HepG2 (cell line): ENCODE measurements around the gene TTC31. TPM values are rescaled to one million over a fixed set of nuclear protein-coding genes. Genes with fewer than 3 reads are reported as not detected.
A peak's percentile ranks its signal among the peaks of the same experiment; 100 is the strongest.

Experiments
- ATAC-seq: fragments of 200-7000 bp; cut with Tn5 transposase; 3 replicates; pipeline ENCODE4 v1.9.1; 2020; ENCODE audit warnings: mild to moderate bottlenecking, moderate library complexity
- BruUV-seq: library from RNA; stranded (reverse); fragments of 400-500 nt; replicated peaks from 2 replicates; lab custom pipeline; 2021; lab: Mats Ljungman, UMichigan
- CTCF ChIA-PET: fragments of 300-600 bp; formaldehyde crosslinking; extraction: SDS; loops from one replicate; lab custom pipeline; 2021; ENCODE audit warnings: low total read pairs, inconsistent platforms, low intra/inter-chr PET ratio; lab: Yijun Ruan, JAX
- POLR2A ChIA-PET: fragments of 350-600 bp; sonication (Branson Sonifier 250); formaldehyde crosslinking; loops from one replicate; lab custom pipeline; 2020; ENCODE audit warnings: antibody characterized with exemption, inconsistent platforms; lab: Yijun Ruan, JAX
- DNase-seq: peaks from one replicate; pipeline ENCODE4 v3.0.0-alpha.2; 2015; ENCODE audit warnings: low spot score
- FAIRE-seq: peaks from 3 replicates; lab custom pipeline; 2011; peaks lifted over from hg19 to GRCh38; lab: Jason Lieb, UNC
- H2AFZ ChIP-seq: one replicate; pipeline ENCODE4 v1.6.1; 2011; ENCODE audit warnings: low read length, inconsistent platforms
- H3K27ac ChIP-seq: fragments of 300-600 bp; 3 replicates; pipeline ENCODE4 v1.8.0; 2011; ENCODE audit warnings: mixed run types, mild to moderate bottlenecking, mixed read lengths, low read length, inconsistent platforms; ENCODE audit not compliant: insufficient read depth; ENCODE audit errors: extremely low read length
- H3K27me3 ChIP-seq, 2 experiments: fragments of 200-600 bp in 1 of 2; 2 replicates in 1 of 2; 3 replicates in 1 of 2; pipeline versions ENCODE4 v1.6.0 to v1.8.0; 2011; ENCODE audit warnings: low read length in 2 of 2, mild to moderate bottlenecking in 2 of 2, moderate library complexity in 2 of 2, inconsistent platforms in 1 of 2; ENCODE audit not compliant: insufficient read depth in 2 of 2, control insufficient read depth in 1 of 2
- H3K36me3 ChIP-seq, 2 experiments: fragments of 200-600 bp in 1 of 2; replicated peaks in 1 of 2; 2 replicates in 1 of 2; 3 replicates in 1 of 2; pipeline versions ENCODE4 v1.5.1 to v1.8.0; 2011; ENCODE audit warnings: low read length in 2 of 2, inconsistent platforms in 1 of 2; ENCODE audit not compliant: insufficient read depth in 2 of 2, control insufficient read depth in 1 of 2
- H3K4me1 ChIP-seq: 2 replicates; pipeline ENCODE4 v1.5.1; 2012; ENCODE audit warnings: low read length, inconsistent platforms; ENCODE audit not compliant: insufficient read depth
- H3K4me2 ChIP-seq: 2 replicates; pipeline ENCODE4 v1.6.0; 2011; ENCODE audit warnings: low read depth, low read length, inconsistent platforms
- H3K4me3 ChIP-seq, 3 experiments: fragments of 200-600 bp in 1 of 3; sonication (generic), shearing (Covaris generic) in 1 of 3; replicated peaks in 1 of 3; 2 replicates each; pipeline ENCODE4 v1.5.1; 2011 to 2016; ENCODE audit warnings: low read length in 3 of 3, inconsistent platforms in 2 of 3, low read depth in 2 of 3, mild to moderate bottlenecking in 2 of 3, control low read depth in 1 of 3, mixed read lengths in 1 of 3; ENCODE audit not compliant: insufficient read depth in 1 of 3
- H3K79me2 ChIP-seq: one replicate; pipeline ENCODE4 v1.6.1; 2011; ENCODE audit warnings: low read length, inconsistent platforms; ENCODE audit not compliant: insufficient read depth
- H3K9ac ChIP-seq: 2 replicates; pipeline ENCODE4 v1.6.0; 2011; ENCODE audit warnings: mild to moderate bottlenecking, low read depth, low read length, inconsistent platforms; ENCODE audit not compliant: insufficient read depth
- H3K9me3 ChIP-seq: 2 replicates; pipeline ENCODE4 v1.5.1; 2012; ENCODE audit warnings: mild to moderate bottlenecking, low read length
- H4K20me1 ChIP-seq: 2 replicates; pipeline ENCODE4 v1.6.0; 2011; ENCODE audit warnings: inconsistent platforms, mild to moderate bottlenecking, low read length, moderate library complexity; ENCODE audit not compliant: insufficient read depth
- AKAP8 ChIP-seq: sonication (generic); formaldehyde crosslinking; IDR thresholded peaks from 2 replicates; pipeline ENCODE4 v1.5.1; 2020; ENCODE audit warnings: mild to moderate bottlenecking, missing genetic modification reagents
- ATF5 ChIP-seq: sonication (generic); formaldehyde crosslinking; IDR thresholded peaks from 2 replicates; pipeline ENCODE4 v1.4.0; 2020; ENCODE audit warnings: mild to moderate bottlenecking, low read depth, missing genetic modification reagents
- CSRNP1 ChIP-seq: sonication (generic); formaldehyde crosslinking; IDR thresholded peaks from 2 replicates; pipeline ENCODE4 v1.8.1; 2023; ENCODE audit warnings: mild to moderate bottlenecking, missing genetic modification reagents
- GABPB1 ChIP-seq: IDR thresholded peaks from 2 replicates; pipeline ENCODE4 v1.6.1; 2016; ENCODE audit warnings: mild to moderate bottlenecking, missing genetic modification reagents, moderate library complexity, missing compliant biosample characterization
- IRF2 ChIP-seq: IDR thresholded peaks from 2 replicates; pipeline ENCODE4 v1.6.1; 2018; ENCODE audit warnings: missing genetic modification reagents, missing compliant biosample characterization
- MAZ ChIP-seq, 2 experiments: sonication (generic) in 1 of 2; formaldehyde crosslinking in 1 of 2; IDR thresholded peaks; 2 replicates each; pipeline versions ENCODE4 v1.5.0 to v1.6.1; 2012 to 2020; ENCODE audit warnings: low read depth in 2 of 2, mild to moderate bottlenecking in 2 of 2, borderline replicate concordance in 1 of 2, improper control_type of control experiment in 1 of 2, low read length in 1 of 2, missing genetic modification reagents in 1 of 2, moderate library complexity in 1 of 2
- MEF2D ChIP-seq: sonication (generic); formaldehyde crosslinking; IDR thresholded peaks from 2 replicates; pipeline ENCODE4 v1.5.1; 2020; ENCODE audit warnings: mild to moderate bottlenecking, missing genetic modification reagents
- POLR2G ChIP-seq: fragments of 200-400 bp; formaldehyde crosslinking; IDR thresholded peaks from 2 replicates; pipeline ENCODE4 v1.6.1; 2018; ENCODE audit warnings: mild to moderate bottlenecking, low read depth, low read length, moderate library complexity
- TARDBP ChIP-seq: sonication (generic); formaldehyde crosslinking; IDR thresholded peaks from 2 replicates; pipeline ENCODE4 v1.8.0; 2022; ENCODE audit warnings: mild to moderate bottlenecking, missing genetic modification reagents
- U2AF1 ChIP-seq: fragments of 200-400 bp; formaldehyde crosslinking; optimal IDR thresholded peaks from 2 replicates; pipeline ENCODE3; 2017; ENCODE audit warnings: mild to moderate bottlenecking, low read depth, low read length
- ZFY ChIP-seq: sonication (generic); formaldehyde crosslinking; IDR thresholded peaks from 2 replicates; pipeline ENCODE4 v1.4.0; 2020; ENCODE audit warnings: missing genetic modification reagents
- ZNF337 ChIP-seq: sonication (generic); formaldehyde crosslinking; IDR thresholded peaks from 2 replicates; pipeline ENCODE4 v1.5.1; 2020; ENCODE audit warnings: missing genetic modification reagents, low read depth, mild to moderate bottlenecking, borderline replicate concordance
- ZNF501 ChIP-seq: sonication (generic); formaldehyde crosslinking; IDR thresholded peaks from 2 replicates; pipeline ENCODE4 v1.5.1; 2020; ENCODE audit warnings: mild to moderate bottlenecking, moderate library complexity, missing genetic modification reagents
- ZNF543 ChIP-seq: sonication (generic); formaldehyde crosslinking; IDR thresholded peaks from 2 replicates; pipeline ENCODE4 v1.4.0; 2020; ENCODE audit warnings: mild to moderate bottlenecking, missing genetic modification reagents
- ZNF556 ChIP-seq: sonication (generic); formaldehyde crosslinking; IDR thresholded peaks from 2 replicates; pipeline ENCODE4 v1.4.0; 2020; ENCODE audit warnings: mild to moderate bottlenecking, missing genetic modification reagents, borderline replicate concordance
- ZNF563 ChIP-seq: sonication (generic); formaldehyde crosslinking; IDR thresholded peaks from 2 replicates; pipeline ENCODE4 v1.8.0; 2022; ENCODE audit warnings: mild to moderate bottlenecking, moderate library complexity, missing genetic modification reagents
- ZNF577 ChIP-seq: sonication (generic); formaldehyde crosslinking; IDR thresholded peaks from 2 replicates; pipeline ENCODE4 v1.4.0; 2020; ENCODE audit warnings: mild to moderate bottlenecking, low read depth, missing genetic modification reagents, borderline replicate concordance
- ZNF850 ChIP-seq: sonication (generic); formaldehyde crosslinking; conservative IDR thresholded peaks from 2 replicates; pipeline ENCODE4 v1.9.0; 2021; ENCODE audit warnings: mild to moderate bottlenecking, missing genetic modification reagents
- WGBS: methylation state at CpG from one replicate; pipeline ENCODE4 v1.1.6; 2017; ENCODE audit warnings: low lambda C conversion rate; 5-methylcytosine and 5-hydroxymethylcytosine counted together
- in situ Hi-C: cut with HindIII; loops from 2 replicates; pipeline ENCODE4 v1.10.0; 2017; ENCODE audit warnings: low pct_unique_long_range_greater_than_20kb; ENCODE audit not compliant: extremely low pct_ligation_motif_present
- intact Hi-C: fragments of 100-400 bp; cut with micrococcal nuclease; formaldehyde crosslinking; loops from one replicate; pipeline ENCODE4 v1.10.0; 2022; ENCODE audit not compliant: unreplicated experiment
- polyA plus RNA-seq, 8 experiments: library from polyadenylated mRNA; depleted of rRNA in 3 of 8; stranded (reverse) in 7 of 8; unstranded in 1 of 8; fragments of >200 nt; fragmentation: Illumina TruSeq in 4 of 8; extraction: Trizol in 4 of 8; gene quantifications; 2 replicates each; pipeline versions ENCODE4 v1.2.1 to v1.2.3, GENCODE V29; 2011 to 2016; ENCODE audit warnings: low read depth in 4 of 8, missing spikeins in 1 of 8, mixed read lengths in 1 of 8; ENCODE audit not compliant: insufficient read depth in 1 of 8
- total RNA-seq, 5 experiments: library from RNA; depleted of rRNA; stranded (reverse); fragments of >200 nt; fragmentation: Illumina TruSeq; extraction: Trizol; gene quantifications; 2 replicates each; pipeline ENCODE4 v1.2.3, GENCODE V29; 2016; ENCODE audit warnings: low read depth in 1 of 5

The TTC31 gene
- total and polyA plus RNA-seq, 2 of the 13 experiments (the other 11 are each of a cell fraction or from before 2014, with no cell fraction given) = 28.3 to 39.5 TPM

DNA sequence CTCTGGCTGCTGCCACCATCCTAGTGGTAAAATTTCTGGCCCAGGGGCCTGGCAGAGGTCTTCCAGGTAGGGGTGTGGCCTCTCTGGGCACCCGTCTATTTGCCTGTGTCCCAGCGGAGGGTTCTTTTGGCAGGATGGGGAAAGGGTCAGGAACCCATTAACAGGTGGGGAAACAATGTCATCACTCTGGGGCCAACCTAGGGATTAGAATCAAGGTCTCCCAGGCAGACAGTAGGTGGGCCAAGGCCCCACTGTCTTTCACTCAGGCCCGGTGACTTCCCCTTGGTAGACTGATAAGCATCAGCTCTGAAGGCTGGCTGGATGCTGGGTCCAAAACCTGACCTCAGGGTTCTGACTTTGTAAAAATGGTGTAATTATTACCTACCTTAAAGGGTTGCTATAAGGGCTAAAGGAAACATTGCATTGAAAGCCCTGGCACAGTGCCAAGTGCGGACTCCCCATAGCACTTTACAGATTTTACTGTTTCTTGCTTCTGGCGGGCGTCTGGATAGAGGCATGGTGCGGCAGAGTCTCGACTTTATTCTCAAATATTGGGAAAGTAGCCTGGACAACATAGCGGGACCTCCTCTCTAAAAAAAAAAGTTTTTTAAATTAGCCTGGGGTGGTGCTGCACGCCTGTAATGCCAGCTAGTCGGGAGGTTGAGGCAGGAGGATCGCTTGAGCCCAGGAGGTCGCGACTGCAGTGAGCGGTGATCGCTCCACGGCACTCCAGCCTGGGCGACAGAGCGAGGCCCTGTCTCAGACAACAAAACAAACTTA, 14.3 kb downstream of the TTC31 start (continued):
- TF ChIP-seq ATF5 (CRISPR knock-in tag) = 0 out of 2 replicates have a peak, but pooled peaks have one; percentile 26
- no peak for TF ChIP-seq MAZ (IDR thresholded peaks at IDR 0.05; ENCODE audit: borderline replicate concordance, low read depth, low read length)
- TF ChIP-seq MAZ (CRISPR knock-in tag; IDR thresholded peaks at IDR 0.05; ENCODE audit: low read depth) = no peak; the same call in 1 of the 2 replicates
- 0 out of 2 replicates have a peak, but pooled peaks have one; percentile 13 for TF ChIP-seq ZNF577
- TF ChIP-seq ZFY (CRISPR knock-in tag) = no peak; the same call in 1 of the 2 replicates
- TF ChIP-seq IRF2 (CRISPR knock-in tag) = peak; percentile 9; the same call in 1 of the 2 replicates

- WGBS = 76% methylated on average over 61 of the region's 61 CpGs
- no TSS peak for BruUV-seq
- H4K20me1 ChIP-seq = no peaks in the 10 kb centered on the region
- intact Hi-C loops (loop anchor here (1.0 to 10.0 kb wide), 2 partner anchors 9 to 1803 kb away; no protein-coding TSS in a partner anchor), in situ Hi-C loops (no loop called here)
- no peaks in the 10 kb centered on the region for H3K9me3 ChIP-seq
- DNase-seq = no peak
- no peak for FAIRE-seq
- peak overlapping the region; percentile 70 for H3K27ac ChIP-seq
- ChIA-PET POLR2A (interaction anchor here (0.6 to 16.5 kb wide), 10 partner anchors 9 to 69 kb away, joined by 3 to 795 read pairs (median 6); partner anchors contain the start of genes AUP1, CCDC142, DQX1 and HTRA2), CTCF (no interaction called here)
- peaks cover 15% of the 10 kb centered on the region for H3K79me2 ChIP-seq
- peak overlapping the region; percentile 32 to 66 (median 53); a peak in 5 of 6 replicates for H3K4me3 ChIP-seq
- peaks cover 6 to 14% of the 10 kb centered on the region in 2 experiments for H3K36me3 ChIP-seq
- H3K27me3 ChIP-seq = no peaks in the 10 kb centered on the region; a peak in 1 of 5 replicates
- peak; percentile 4 for ATAC-seq
- peaks cover 66% of the 10 kb centered on the region for H3K4me1 ChIP-seq
- H3K4me2 ChIP-seq = peak overlapping the region; percentile 92
- no peak overlapping the region for H2AFZ ChIP-seq
- peak overlapping the region; percentile 50; the same call in 1 of the 2 replicates for H3K9ac ChIP-seq
- TF ChIP-seq ZNF337 (CRISPR knock-in tag) = no peak; the same call in 1 of the 2 replicates
- TF ChIP-seq CSRNP1 (CRISPR knock-in tag) = peak; percentile 84; the same call in 1 of the 2 replicates
- peak; percentile 85 for TF ChIP-seq ZNF563 (CRISPR knock-in tag)
- TF ChIP-seq TARDBP = 0 out of 2 replicates have a peak, but pooled peaks have one; percentile 36
- 0 out of 2 replicates have a peak, but pooled peaks have one; percentile 17 for TF ChIP-seq ZNF543
- TF ChIP-seq ZNF501 (CRISPR knock-in tag) = peak; percentile 10; the same call in 1 of the 2 replicates
- TF ChIP-seq MEF2D (CRISPR knock-in tag) = 0 out of 2 replicates have a peak, but pooled peaks have one; percentile 22
- peak; percentile 20; the same call in 1 of the 2 replicates for TF ChIP-seq POLR2G
- TF ChIP-seq U2AF1 = peak; percentile 44
- TF ChIP-seq GABPB1 (CRISPR knock-in tag) = peak; percentile 84
- TF ChIP-seq ZNF850 (CRISPR knock-in tag) = 0 out of 2 replicates have a peak, but pooled peaks have one; percentile 37
- no peak; the same call in 1 of the 2 replicates for TF ChIP-seq AKAP8 (CRISPR knock-in tag)
- TF ChIP-seq ZNF556 (CRISPR knock-in tag) = no peak
Measured at GRCh38 chr2:74497777-74498499, 15.1 kb downstream of the TTC31 start.
